ENCODE measurements around the gene ZNF197. TPM values are rescaled to one million over a fixed set of nuclear protein-coding genes. Genes with fewer than 3 reads are reported as not detected.

Gene ZNF197
- total and polyA plus RNA-seq, 3 experiments from 2014 or later = 5.7 to 14.2 (median 13.8) TPM

- POLR2A ChIA-PET = no interaction called here
- H3K27ac ChIP-seq (ENCODE audit: low read depth, low read length) = no peak overlapping the region
- H3K9me3 Mint-ChIP-seq = peaks cover 14 to 60% (median 58%) of the 10 kb centered on the region in 5 donors
Measured at GRCh38 chr3:44685128-44685800, 60.4 kb downstream of the ZNF197 start.

GRCh38 chr3:44687898-44688297, 63.1 kb downstream of the ZNF197 start:
- H3K9me3 Mint-ChIP-seq = peaks cover 17 to 52% (median 40%) of the 10 kb centered on the region in 5 donors
- Histone ChIP-seq H3K27ac (ENCODE audit: low read depth, low read length) (no peak overlapping the region), H3K36me3 (ENCODE audit: insufficient read depth, low read length) (no peaks in the 10 kb centered on the region), H3K9me3 (ENCODE audit: low read length) (peaks cover 10% of the 10 kb centered on the region), H3K4me1 (ENCODE audit: insufficient read depth, low read length) (no peaks in the 10 kb centered on the region), H3K27me3 (ENCODE audit: insufficient read depth, low read length, poor library complexity, severe bottlenecking) (no peaks in the 10 kb centered on the region), H3K4me3 (ENCODE audit: low read length) (no peak overlapping the region)
- ChIA-PET CTCF (no interaction called here), POLR2A (no interaction called here)
- peaks cover 6 to 51% (median 18%) of the 10 kb centered on the region in 3 donors for H3K36me3 Mint-ChIP-seq
- peaks cover 36 to 77% of the 10 kb centered on the region in 2 donors for H3K27me3 Mint-ChIP-seq
- peaks cover 15 to 18% (median 17%) of the 10 kb centered on the region in 3 donors for H3K4me1 Mint-ChIP-seq
- H3K27ac Mint-ChIP-seq = no peak overlapping the region
- no peak overlapping the region for H3K4me3 Mint-ChIP-seq
- DNase-seq = no peak

More at GRCh38 chr3:44685128-44685800, 60.4 kb downstream of the ZNF197 start:
- Mint-ChIP-seq H3K27me3 (peaks cover 31 to 59% of the 10 kb centered on the region in 2 donors), H3K4me3 (peak overlapping the region; percentile 73 to 94 (median 88)), H3K4me1 (peaks cover 15 to 18% (median 17%) of the 10 kb centered on the region in 3 donors), H3K27ac (peak overlapping the region; percentile 3 to 74 (median 68)), H3K36me3 (peaks cover 8 to 70% (median 27%) of the 10 kb centered on the region in 3 donors)
- Histone ChIP-seq H3K36me3 (ENCODE audit: insufficient read depth, low read length) (no peaks in the 10 kb centered on the region), H3K9me3 (ENCODE audit: low read length) (peaks cover 14% of the 10 kb centered on the region), H3K4me3 (ENCODE audit: low read length) (peak overlapping the region; percentile 42), H3K4me1 (ENCODE audit: insufficient read depth, low read length) (no peaks in the 10 kb centered on the region), H3K27me3 (ENCODE audit: insufficient read depth, low read length, poor library complexity, severe bottlenecking) (no peaks in the 10 kb centered on the region)
- DNase-seq = peak; percentile 5 to 62 (median 36)
- CTCF ChIA-PET = interaction anchor here (1.5 kb wide), 1 partner anchor 11 kb away, joined by 5 read pairs; no protein-coding TSS in a partner anchor

Other genes starting within 250 kb of the ZNF197 start
- gene ZNF445, start 147.4 kb upstream of the ZNF197 start, total RNA-seq = 10 to 100 TPM; 15.8 to 16.2 TPM
- gene ZNF445, start 147.4 kb upstream of the ZNF197 start, polyA plus RNA-seq = 3.2 TPM
- 1 to 10 TPM; 3.7 to 4.7 TPM for gene ZKSCAN7, start 69.8 kb upstream of the ZNF197 start, total RNA-seq
- gene ZKSCAN7, start 69.8 kb upstream of the ZNF197 start, polyA plus RNA-seq = 3.8 TPM
- under 1 TPM; 0.35 to 0.53 TPM for gene ZNF660, start 40.1 kb upstream of the ZNF197 start, total RNA-seq
- gene ZNF660, start 40.1 kb upstream of the ZNF197 start, polyA plus RNA-seq = 0.07 TPM
- 1 to 10 TPM; 8.2 to 9.0 TPM for gene ZNF35, start 23.7 kb downstream of the ZNF197 start, total RNA-seq
- 2.4 TPM for gene ZNF35, start 23.7 kb downstream of the ZNF197 start, polyA plus RNA-seq
- gene ZNF502, start 87.6 kb downstream of the ZNF197 start, total RNA-seq = 1 to 10 TPM; 1.6 to 1.7 TPM
- 4.1 TPM for gene ZNF502, start 87.6 kb downstream of the ZNF197 start, polyA plus RNA-seq
- 1 to 10 TPM; 4.9 to 6.0 TPM for gene ZNF501, start 104.6 kb downstream of the ZNF197 start, total RNA-seq
- gene ZNF501, start 104.6 kb downstream of the ZNF197 start, polyA plus RNA-seq = 2.9 TPM
- 10 to 100 TPM; 38.9 to 41.7 TPM for gene KIAA1143, start 136.6 kb downstream of the ZNF197 start, total RNA-seq
- 24.5 TPM for gene KIAA1143, start 136.6 kb downstream of the ZNF197 start, polyA plus RNA-seq
- gene KIF15, start 136.8 kb downstream of the ZNF197 start, total RNA-seq = 10 to 100 TPM; 21.7 to 23.6 TPM
- 0.24 TPM for gene KIF15, start 136.8 kb downstream of the ZNF197 start, polyA plus RNA-seq
- gene TMEM42, start 236.9 kb downstream of the ZNF197 start, total RNA-seq = 1 to 10 TPM; 8.2 to 9.1 TPM
- 35.9 TPM for gene TMEM42, start 236.9 kb downstream of the ZNF197 start, polyA plus RNA-seq
- not detected for gene TGM4, start 249.6 kb downstream of the ZNF197 start, total RNA-seq
- gene TGM4, start 249.6 kb downstream of the ZNF197 start, polyA plus RNA-seq = 0.43 TPM